Common myeloid progenitor, CD34-positive (primary cell): ENCODE measurements around the gene SHISA6.

ENCODE experiments used
- CTCF ChIA-PET: fragments of 350-600 bp; sonication (Branson Sonifier 250); formaldehyde crosslinking; loops from one replicate; lab custom pipeline; 2021; ENCODE audit warnings: antibody characterized with exemption; lab: Charles Lee
- POLR2A ChIA-PET: fragments of 350-600 bp; sonication (Branson Sonifier 250); formaldehyde crosslinking; loops from one replicate; lab custom pipeline; 2021; ENCODE audit warnings: antibody characterized with exemption; lab: Charles Lee
- DNase-seq, 3 donors: peaks; one replicate each; pipeline versions ENCODE4 v3.0.0 to v3.0.0-alpha.2; 2013
- H3K27ac ChIP-seq, 2 experiments: 1 replicate in 1 of 2; 2 replicates in 1 of 2; pipeline ENCODE4 v1.7.0; 2013; ENCODE audit warnings: inconsistent platforms in 2 of 2, low read length in 2 of 2, mild to moderate bottlenecking in 2 of 2, low read depth in 1 of 2, moderate library complexity in 1 of 2; ENCODE audit not compliant: severe bottlenecking in 2 of 2, insufficient read depth in 1 of 2, poor library complexity in 1 of 2
- H3K27me3 ChIP-seq, 5 experiments: replicated peaks in 2 of 5; 1 replicate in 3 of 5; 2 replicates in 2 of 5; pipeline versions ENCODE4 v1.6.1 to v1.7.0; 2013; ENCODE audit warnings: low read length in 4 of 5, mild to moderate bottlenecking in 2 of 5, moderate library complexity in 2 of 5, inconsistent platforms in 1 of 5; ENCODE audit not compliant: insufficient read depth in 5 of 5, control insufficient read depth in 4 of 5
- H3K36me3 ChIP-seq, 4 experiments: 1 replicate in 2 of 4; 2 replicates in 2 of 4; pipeline versions ENCODE4 v1.6.1 to v1.7.0; 2013; ENCODE audit warnings: low read length in 3 of 4, control low read depth in 1 of 4, mild to moderate bottlenecking in 1 of 4; ENCODE audit not compliant: control insufficient read depth in 4 of 4, insufficient read depth in 4 of 4
- H3K4me1 ChIP-seq, 4 experiments: 1 replicate in 3 of 4; 2 replicates in 1 of 4; pipeline versions ENCODE4 v1.6.1 to v1.7.1; 2013; ENCODE audit warnings: low read length in 3 of 4, mild to moderate bottlenecking in 3 of 4, control low read depth in 1 of 4, inconsistent platforms in 1 of 4, moderate library complexity in 1 of 4; ENCODE audit not compliant: control insufficient read depth in 4 of 4, insufficient read depth in 4 of 4; ENCODE audit errors: control extremely low read depth in 1 of 4
- H3K4me3 ChIP-seq, 7 experiments: 1 replicate in 4 of 7; 2 replicates in 3 of 7; pipeline versions ENCODE4 v1.5.1 to v1.7.0; 2013; ENCODE audit warnings: mild to moderate bottlenecking in 7 of 7, low read length in 6 of 7, moderate library complexity in 6 of 7, inconsistent platforms in 2 of 7, low read depth in 2 of 7, control low read depth in 1 of 7; ENCODE audit not compliant: insufficient read depth in 4 of 7, control insufficient read depth in 1 of 7; ENCODE audit errors: extremely low read depth in 1 of 7
- H3K9me3 ChIP-seq, 5 experiments: 1 replicate in 4 of 5; 2 replicates in 1 of 5; pipeline versions ENCODE4 v1.6.1 to v1.7.1; 2013; ENCODE audit warnings: low read length in 4 of 5, mild to moderate bottlenecking in 2 of 5, inconsistent platforms in 1 of 5, low read depth in 1 of 5, moderate library complexity in 1 of 5; ENCODE audit not compliant: control insufficient read depth in 4 of 5, insufficient read depth in 2 of 5; ENCODE audit errors: control extremely low read depth in 1 of 5
- WGBS: methylation state at CpG from one replicate; pipeline ENCODE4 v1.1.5; 2013; ENCODE audit not compliant: insufficient coverage; 5-methylcytosine and 5-hydroxymethylcytosine counted together

The SHISA6 gene

DNA sequence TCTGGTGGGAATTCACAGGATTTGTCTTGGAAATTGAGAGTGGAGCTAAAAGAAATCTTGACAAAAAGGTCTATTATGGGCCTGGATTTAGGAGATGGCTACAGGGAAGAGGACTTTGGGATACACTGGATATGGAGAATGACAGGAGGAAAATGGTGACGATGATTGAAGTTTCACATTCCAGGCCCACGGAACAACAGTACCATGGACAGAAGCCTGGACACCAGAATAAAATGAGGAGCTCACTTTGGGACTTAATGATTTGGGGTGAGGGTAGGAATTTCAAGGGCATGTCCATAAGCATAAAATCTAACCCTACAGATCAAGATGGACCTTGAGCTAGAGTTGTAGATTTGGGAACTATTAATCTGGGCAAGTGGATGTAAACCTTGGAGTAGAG, 309.4 kb downstream of the SHISA6 start:
- H3K27me3 ChIP-seq, result no peaks in the 10 kb centered on the region
- ChIA-PET CTCF (no interaction called here), POLR2A (no interaction called here)
- H3K9me3 ChIP-seq, result no peaks in the 10 kb centered on the region
- H3K27ac ChIP-seq, result no peak overlapping the region
- WGBS, result 100% methylated on average over 1 of the region's 2 CpGs
- no peak for DNase-seq
- H3K4me3 ChIP-seq, result no peak overlapping the region
- no peaks in the 10 kb centered on the region for H3K4me1 ChIP-seq
- no peaks in the 10 kb centered on the region for H3K36me3 ChIP-seq

DNA sequence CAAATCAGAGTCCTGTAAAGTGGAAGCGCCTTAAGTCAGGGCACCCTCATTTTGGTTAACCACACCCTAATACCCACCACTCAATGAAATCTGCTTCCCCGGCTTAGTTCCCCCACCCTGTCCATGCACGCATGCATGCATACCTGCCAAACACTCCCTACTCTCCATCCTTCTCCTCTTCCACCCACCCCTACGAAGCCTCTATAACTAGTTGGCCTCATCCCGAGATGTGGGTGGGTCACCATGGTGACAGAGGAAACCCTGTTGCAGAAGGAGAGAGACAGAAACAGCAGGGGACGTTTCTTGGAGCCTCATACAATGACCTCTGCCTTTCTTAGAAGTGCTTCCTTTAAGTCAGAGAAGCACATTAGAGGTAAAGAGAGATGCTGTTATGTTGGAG, 310.4 kb downstream of the SHISA6 start:
- ChIA-PET CTCF (no interaction called here), POLR2A (no interaction called here)

DNA sequence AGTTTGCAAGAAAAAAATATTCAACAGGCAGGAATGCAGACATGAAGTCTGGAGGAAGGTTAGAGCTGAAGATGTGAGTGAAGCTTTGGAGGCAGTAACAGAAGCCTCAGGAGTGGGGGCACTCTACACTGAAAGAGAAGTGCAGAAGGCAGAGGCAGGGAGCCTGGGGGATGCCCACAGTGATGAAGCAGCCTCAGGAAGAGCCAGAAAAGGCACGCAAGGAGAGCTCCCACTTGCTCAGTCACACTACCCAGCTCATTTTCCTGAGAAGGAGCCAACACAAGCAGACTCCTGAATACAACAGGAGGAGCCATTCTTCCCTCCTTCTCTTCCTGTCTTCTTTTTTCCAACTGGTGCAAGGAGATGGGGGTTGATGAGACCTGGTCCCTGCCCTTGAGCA, 312.1 kb downstream of the SHISA6 start:
- Histone ChIP-seq H3K4me3 (no peak overlapping the region), H3K4me1 (no peaks in the 10 kb centered on the region), H3K9me3 (peaks cover 0 to 3% (median 0%) of the 10 kb centered on the region in 5 experiments), H3K27ac (no peak overlapping the region), H3K27me3 (no peaks in the 10 kb centered on the region), H3K36me3 (no peaks in the 10 kb centered on the region)
- DNase-seq, result no peak
- ChIA-PET CTCF (no interaction called here), POLR2A (no interaction called here)
- 71% methylated on average over 1 of the region's 1 CpG for WGBS

More for the DNA sequence above, 310.4 kb downstream of the SHISA6 start:
- Histone ChIP-seq H3K4me3 (no peak overlapping the region), H3K27ac (no peak overlapping the region), H3K27me3 (no peaks in the 10 kb centered on the region), H3K36me3 (no peaks in the 10 kb centered on the region), H3K9me3 (no peaks in the 10 kb centered on the region), H3K4me1 (no peaks in the 10 kb centered on the region)
- WGBS, result 67% methylated on average over 6 of the region's 6 CpGs
- DNase-seq, result no peak

DNA sequence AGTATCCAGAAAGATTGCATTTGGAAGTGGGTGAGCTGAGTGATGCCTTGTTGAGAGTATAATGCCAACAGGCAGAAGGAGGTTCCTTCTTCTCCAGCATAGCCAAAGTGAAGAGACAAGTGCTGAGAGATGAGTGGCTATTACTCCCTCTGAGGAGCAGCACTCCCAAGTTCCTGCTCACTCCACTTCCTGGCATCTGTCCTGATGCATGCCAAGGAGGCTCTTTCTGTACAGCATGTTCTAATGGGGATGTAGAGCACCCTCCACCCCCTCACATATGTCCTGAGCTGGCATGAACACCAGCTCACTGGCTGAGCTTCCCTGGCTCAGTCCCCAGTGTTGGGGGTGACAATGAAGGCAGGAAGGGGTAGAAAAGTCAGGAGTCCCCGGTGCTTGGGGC, 313.0 kb downstream of the SHISA6 start:
- Histone ChIP-seq H3K4me3 (no peak overlapping the region), H3K27me3 (no peaks in the 10 kb centered on the region), H3K36me3 (no peaks in the 10 kb centered on the region), H3K9me3 (peaks cover 0 to 3% (median 0%) of the 10 kb centered on the region in 5 experiments), H3K27ac (no peak overlapping the region), H3K4me1 (no peaks in the 10 kb centered on the region)
- no peak for DNase-seq
- ChIA-PET CTCF (no interaction called here), POLR2A (no interaction called here)
- 80% methylated on average over 1 of the region's 1 CpG for WGBS

DNA sequence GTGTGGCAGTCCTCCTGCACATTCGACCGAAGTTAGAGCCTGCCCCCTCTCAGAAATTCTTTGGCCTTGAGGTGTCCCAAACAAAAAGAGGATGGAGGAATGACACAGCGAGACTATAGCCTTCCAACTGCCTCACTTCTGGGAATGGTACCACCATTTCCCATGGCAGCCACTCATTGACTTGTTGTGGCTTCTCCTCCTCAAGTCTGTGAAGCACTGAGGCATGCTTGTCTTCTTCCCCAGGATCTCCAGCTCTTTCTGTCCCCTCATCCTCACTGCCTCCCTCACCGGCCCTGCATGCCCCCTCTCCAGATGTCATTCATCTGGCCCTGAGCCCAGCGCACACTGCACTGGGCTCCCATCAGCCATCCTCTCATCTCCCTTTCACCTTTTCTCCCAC, 313.5 kb downstream of the SHISA6 start:
- ChIA-PET POLR2A (no interaction called here), CTCF (no interaction called here)
- 95% methylated on average over 5 of the region's 5 CpGs for WGBS
- no peaks in the 10 kb centered on the region for H3K36me3 ChIP-seq
- no peak for DNase-seq
- no peaks in the 10 kb centered on the region for H3K27me3 ChIP-seq
- H3K9me3 ChIP-seq, result peaks cover 0 to 4% (median 0%) of the 10 kb centered on the region in 5 experiments
- no peak overlapping the region for H3K27ac ChIP-seq
- H3K4me3 ChIP-seq, result no peak overlapping the region
- no peaks in the 10 kb centered on the region for H3K4me1 ChIP-seq

DNA sequence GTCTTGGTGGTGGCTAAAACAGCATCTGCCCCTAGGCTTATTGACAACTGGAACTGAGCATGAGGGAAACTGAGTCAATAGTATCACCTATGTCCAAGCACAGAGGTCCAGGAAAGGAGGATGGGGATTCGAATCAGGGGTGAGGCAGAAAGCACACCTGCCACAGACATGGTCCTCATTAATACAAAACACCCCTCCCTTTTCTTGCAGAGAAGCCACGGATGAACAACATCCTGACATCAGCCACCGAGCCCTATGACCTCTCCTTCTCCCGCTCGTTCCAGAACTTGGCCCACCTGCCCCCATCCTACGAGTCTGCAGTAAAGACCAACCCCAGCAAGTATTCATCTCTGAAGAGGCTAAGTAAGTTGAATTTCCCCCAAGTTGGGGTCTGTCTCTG, 314.5 kb downstream of the SHISA6 start:
- no peaks in the 10 kb centered on the region for H3K27me3 ChIP-seq
- 100% methylated on average over 1 of the region's 6 CpGs for WGBS
- no peaks in the 10 kb centered on the region for H3K36me3 ChIP-seq
- no peak for DNase-seq
- H3K9me3 ChIP-seq, result peaks cover 0 to 4% (median 0%) of the 10 kb centered on the region in 5 experiments
- H3K27ac ChIP-seq, result no peak overlapping the region
- no peak overlapping the region for H3K4me3 ChIP-seq
- H3K4me1 ChIP-seq, result no peaks in the 10 kb centered on the region
- CTCF ChIA-PET, result no interaction called here
- POLR2A ChIA-PET, result no interaction called here

DNA sequence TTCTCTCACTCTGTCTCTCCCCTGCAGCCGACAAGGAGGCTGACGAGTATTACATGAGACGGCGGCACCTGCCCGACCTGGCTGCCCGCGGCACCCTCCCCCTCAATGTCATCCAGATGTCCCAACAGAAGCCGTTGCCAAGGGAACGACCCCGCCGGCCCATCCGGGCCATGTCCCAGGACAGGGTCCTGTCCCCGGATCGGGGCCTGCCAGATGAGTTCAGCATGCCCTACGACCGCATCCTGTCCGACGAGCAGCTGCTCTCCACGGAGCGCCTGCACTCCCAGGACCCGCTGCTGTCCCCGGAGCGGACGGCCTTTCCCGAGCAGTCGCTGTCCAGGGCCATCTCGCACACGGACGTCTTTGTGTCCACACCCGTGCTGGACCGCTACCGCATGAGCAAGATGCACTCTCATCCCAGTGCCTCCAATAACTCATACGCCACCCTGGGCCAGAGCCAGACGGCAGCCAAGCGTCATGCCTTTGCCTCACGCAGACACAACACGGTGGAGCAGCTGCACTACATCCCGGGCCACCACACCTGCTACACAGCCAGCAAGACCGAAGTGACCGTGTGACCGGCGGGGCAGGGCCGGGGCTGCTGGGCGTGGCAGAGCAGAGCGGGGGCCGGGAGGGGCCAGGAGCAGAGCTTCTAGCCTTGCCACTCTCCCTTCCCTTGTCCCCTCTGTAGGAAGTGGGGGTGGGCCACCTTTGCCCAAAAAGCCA, 316.9 kb downstream of the SHISA6 start:
- Histone ChIP-seq H3K4me1 (no peaks in the 10 kb centered on the region), H3K27me3 (no peaks in the 10 kb centered on the region), H3K9me3 (peaks cover 0 to 4% (median 0%) of the 10 kb centered on the region in 5 experiments), H3K36me3 (no peaks in the 10 kb centered on the region), H3K4me3 (no peak overlapping the region), H3K27ac (no peak overlapping the region)
- no peak for DNase-seq
- ChIA-PET CTCF (no interaction called here), POLR2A (no interaction called here)
- WGBS, result 95% methylated on average over 42 of the region's 46 CpGs
